AG08395 (cell line): ENCODE measurements around the gene CELSR1.

ENCODE experiments used
- DNase-seq: peaks from one replicate; pipeline ENCODE4 v3.0.0; 2012; ENCODE audit warnings: mixed read lengths, low spot score

Gene CELSR1

GRCh38 chr22:46362203-46362933, 175.1 kb downstream of the CELSR1 start:
- DNase-seq = no peak

DNA sequence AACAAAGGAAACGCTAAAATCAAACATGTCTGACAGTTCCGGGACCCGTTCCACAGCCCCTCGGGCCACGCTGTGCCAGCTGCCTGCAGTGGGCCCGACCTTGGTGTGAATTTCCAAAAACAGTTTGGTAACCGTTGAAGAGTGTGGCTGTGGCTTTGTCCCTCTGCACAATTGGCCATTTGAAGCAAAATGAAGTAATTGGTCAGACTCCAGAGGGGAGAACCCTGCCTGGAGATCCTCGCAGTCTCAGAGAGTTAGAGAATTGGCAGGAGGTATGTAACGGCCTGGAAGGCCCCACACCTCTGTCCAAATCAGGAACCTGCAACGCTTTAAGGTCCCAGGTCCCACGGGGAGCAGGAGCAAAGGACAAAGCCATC, 175.6 kb downstream of the CELSR1 start:
- no peak for DNase-seq

DNA sequence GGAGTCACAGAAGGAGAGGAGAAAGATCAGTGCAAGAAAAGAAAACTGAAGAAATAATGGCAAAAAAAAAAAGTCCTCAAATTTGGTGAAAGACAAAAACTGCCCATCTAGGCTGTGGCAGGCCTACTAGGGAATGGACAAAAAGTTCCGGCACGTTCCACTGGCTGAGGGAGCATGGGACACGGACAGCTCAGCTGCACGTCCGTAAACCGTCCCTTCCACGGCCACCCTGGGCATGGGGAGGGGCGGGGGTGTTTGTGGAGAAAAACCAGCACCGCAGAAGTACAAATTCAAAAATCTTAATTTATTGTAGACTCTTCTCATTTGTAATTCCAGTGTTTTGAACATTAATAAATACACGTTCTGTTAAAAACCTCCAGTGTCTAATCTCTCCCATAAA, 176.5 kb downstream of the CELSR1 start:
- DNase-seq = no peak

- no peak for DNase-seq
Measured at GRCh38 chr22:46360097-46360496, 177.3 kb downstream of the CELSR1 start.

DNA sequence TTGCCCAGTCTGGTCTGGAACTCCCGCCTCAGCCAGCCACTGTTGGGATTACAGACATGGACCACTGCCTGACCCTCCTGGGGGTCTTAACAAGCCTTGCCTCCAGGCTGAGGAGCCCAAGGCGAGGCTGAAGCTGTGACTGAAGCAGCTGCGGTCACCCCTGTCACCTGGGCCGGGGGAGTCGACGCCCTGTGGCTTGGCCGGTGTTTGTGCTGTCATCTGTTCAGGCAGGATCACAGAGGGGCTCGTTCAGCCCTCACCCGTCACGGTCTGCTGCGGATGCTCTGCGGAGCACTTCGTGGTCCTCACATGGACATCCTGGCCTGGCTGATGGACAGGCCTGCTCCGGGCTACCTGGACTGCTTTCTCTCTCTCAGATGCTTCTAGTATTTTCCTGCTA, 178.1 kb downstream of the CELSR1 start:
- no peak for DNase-seq

DNA sequence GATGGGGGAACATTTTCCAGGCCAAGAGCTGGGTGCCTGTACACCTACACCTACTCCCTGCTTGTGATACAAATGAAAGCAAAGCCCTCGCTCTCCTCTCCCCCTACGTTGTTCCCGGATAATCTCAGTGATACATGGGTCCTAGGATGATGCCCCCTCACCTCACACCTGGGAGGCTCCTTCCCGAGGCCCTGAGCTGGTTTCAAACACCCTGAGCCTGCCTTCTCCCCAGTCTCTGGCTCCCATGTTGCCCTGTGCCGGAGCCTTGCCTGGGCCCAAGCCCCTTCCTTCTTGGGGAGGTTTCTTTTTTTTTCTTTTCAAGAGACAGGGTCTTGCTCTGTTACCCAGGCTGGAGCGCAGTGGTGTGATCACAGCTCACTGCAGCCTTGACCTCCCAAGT, 178.7 kb downstream of the CELSR1 start:
- DNase-seq = no peak

DNA sequence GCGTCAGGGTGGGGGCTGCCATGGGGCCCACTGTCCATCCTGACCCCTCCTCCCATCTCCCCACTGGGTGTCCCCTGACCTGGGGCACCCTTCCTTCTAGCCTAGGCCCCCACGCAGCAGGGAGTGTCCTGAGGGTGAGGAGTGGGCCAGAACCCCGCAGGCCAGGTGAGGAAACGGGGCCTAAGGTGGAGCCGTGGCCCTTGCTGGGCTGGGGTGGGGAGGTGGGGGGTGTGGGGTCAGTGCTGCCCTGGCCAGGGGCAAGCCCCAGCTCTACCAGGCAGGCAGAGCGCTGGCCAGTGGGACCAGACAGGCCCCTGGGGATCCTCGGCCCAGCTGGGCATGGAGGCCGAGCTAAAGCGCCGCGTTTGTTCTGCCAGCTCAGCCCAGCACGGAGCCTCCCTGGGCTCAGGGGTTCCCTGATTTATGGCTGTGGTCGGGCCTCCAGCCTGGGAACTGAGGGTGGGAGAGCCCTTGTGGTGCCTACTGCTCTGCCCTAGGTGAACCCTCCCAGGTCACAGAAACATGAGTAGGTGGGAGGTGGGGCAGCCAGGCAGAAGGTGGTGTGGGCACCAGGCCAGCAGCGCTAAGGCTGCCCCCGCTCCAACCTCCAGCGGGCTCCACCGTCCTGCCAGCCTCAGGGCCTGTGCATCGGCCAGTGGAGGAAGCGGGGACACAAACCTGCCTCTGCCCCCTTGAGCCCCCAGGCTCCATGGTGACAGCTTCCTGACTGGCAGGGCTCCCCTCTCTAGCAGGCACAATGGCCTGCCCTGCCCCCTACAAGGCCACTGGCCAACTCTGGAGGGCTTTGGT, 179.5 kb downstream of the CELSR1 start:
- DNase-seq = no peak

- DNase-seq = no peak
Measured at GRCh38 chr22:46356496-46357480, 180.6 kb downstream of the CELSR1 start.

DNA sequence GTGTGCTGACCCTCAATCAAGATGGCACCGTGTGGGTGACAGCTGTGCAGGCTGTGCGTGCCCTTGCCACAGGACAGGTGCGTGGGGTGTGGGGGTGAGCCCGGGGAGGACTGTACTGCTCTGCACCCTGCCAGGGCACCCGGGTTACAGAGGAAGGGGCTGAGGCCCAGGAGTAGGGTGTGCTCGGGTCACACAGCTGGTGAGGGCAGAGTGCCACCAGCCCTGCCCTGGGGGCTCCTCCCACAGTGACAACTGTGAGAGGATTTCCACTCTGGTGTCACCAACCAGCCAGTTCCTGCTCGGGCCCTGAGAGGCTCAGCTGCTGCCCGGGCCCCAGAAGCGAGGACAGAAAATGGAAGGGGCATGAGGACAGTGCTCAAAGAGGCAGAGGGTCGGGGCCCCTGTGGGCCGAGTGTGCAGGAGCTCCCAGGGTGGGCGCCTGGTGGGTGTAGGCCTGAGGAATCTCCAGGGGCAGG, 181.4 kb downstream of the CELSR1 start:
- DNase-seq = no peak

GRCh38 chr22:46355369-46355995, 181.9 kb downstream of the CELSR1 start:
- peak; percentile 78 for DNase-seq

- no peak for DNase-seq
Measured at GRCh38 chr22:46354993-46355305, 182.5 kb downstream of the CELSR1 start.

- no peak for DNase-seq
Measured at GRCh38 chr22:46354176-46354992, 183.0 kb downstream of the CELSR1 start.

- no peak for DNase-seq
Measured at GRCh38 chr22:46353483-46354105, 183.8 kb downstream of the CELSR1 start.

GRCh38 chr22:46352691-46353386, 184.6 kb downstream of the CELSR1 start:
- no peak for DNase-seq

DNA sequence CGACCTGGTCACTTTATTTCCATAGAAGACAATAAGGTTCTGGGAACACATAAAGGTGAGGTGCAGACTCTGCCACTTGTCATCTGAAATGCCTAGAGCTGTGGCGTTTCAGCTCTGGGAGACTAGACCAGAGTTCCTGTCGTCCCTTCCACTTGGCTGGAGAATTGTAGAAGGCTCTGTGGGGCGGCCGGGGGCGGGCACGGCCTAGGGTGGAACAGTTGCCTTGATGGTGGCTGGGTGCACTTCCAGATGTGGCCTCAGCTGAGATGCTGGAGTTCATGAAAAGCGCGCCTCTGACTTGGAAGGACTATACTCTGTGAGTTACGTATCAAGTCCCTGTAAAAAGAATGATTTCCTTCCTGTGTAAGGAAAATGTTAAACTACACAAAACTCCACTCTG, 185.1 kb downstream of the CELSR1 start:
- DNase-seq = no peak

DNA sequence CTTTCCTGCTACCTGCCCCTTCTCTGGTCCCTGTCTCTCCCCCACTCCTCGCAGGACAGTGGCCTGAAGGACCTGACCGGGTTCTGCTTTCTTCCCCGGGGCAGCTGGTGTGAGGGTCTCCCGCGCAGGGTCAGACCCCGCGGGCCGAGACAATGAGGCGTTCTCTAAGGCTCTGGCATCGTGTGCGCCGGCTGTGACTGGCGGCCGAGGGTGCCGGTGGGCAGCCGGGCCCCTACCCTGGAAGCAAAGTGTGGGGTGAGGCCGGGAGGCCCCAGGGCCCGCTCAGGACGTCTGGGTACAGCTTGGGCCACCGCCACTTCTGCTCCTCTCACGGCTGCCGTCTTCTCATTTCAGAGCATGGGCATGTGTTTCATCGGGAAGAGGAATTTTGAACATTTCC, 185.7 kb downstream of the CELSR1 start:
- DNase-seq = no peak

- DNase-seq = no peak
Measured at GRCh38 chr22:46351131-46351735, 186.2 kb downstream of the CELSR1 start.

DNA sequence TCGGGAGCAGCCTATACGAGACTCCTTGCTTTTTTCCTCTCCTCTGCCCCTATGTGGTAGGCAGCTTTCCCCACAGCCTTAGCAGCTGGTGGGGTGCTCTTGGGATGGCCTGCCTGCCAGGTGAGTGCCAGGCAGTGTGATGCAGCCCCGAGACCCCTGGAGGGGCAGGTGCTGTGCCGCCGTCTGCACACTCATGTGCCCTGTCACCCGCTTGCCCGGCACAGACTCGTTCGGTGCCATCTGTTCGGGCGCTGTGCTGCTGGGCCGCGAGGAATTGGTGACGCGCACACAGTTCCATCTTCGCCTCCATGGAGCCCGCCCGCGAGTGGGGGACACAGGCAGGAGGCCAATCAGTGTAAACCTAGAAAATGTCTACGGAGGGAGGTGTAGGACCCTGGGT, 186.8 kb downstream of the CELSR1 start:
- no peak for DNase-seq

DNA sequence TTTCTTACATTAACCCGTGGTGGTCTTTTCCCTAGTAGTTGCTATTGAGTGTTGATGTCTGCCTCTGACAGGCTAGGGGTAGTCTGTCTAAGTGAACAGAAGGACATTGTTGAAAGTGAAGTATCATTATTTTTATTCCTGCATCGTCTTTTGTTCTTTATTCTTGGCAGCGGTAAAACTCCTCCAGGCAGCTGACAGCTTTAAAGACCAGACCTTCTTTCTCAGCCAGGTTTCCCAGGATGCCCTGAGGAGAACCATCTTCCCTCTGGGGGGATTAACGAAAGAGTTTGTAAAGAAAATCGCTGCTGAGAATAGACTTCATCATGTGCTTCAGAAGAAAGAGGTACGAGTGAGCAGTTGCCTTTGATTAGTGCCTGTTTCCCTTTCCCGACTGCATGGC, 187.3 kb downstream of the CELSR1 start:
- DNase-seq = no peak

DNA sequence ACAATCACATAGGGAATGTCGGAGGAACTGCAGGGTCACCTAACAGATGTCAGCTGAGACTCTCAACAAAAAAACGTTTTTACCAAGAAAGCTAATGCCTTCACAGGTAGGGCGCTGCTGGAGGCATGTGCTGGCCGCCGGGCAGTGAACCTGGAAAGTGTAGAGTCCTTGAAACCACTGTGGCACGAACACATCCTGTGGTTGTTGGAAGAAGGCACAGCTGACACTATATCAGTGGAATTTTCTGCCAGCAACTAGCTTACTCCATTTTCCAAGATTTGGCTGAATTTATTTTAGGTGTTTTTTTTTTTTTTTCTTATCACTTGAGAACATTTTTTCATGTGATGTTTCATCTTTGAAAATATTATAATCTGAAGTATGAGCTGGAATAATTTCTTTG, 187.7 kb downstream of the CELSR1 start:
- no peak for DNase-seq
